HAP-1 (cell line): ENCODE measurements around the gene KRTDAP.
"Not testable (repeated sequence)": the region's sequence is repeated elsewhere in the genome, so short reads cannot be mapped to it uniquely, and the experiment has no call there.

Source experiments
- DNase-seq, 2 experiments: peaks; one replicate each; pipeline ENCODE4 v3.0.0-alpha.2; 2016 to 2020; ENCODE audit warnings: low spot score in 2 of 2
- H3K27me3 ChIP-seq: fragments of 250-450 bp; sonication (Bioruptor Pico); 2 replicates; pipeline ENCODE4 v1.5.1; 2020; ENCODE audit warnings: low read depth, mild to moderate bottlenecking, moderate library complexity
- H3K36me3 ChIP-seq: fragments of 250-450 bp; sonication (Bioruptor Pico); replicated peaks from 2 replicates; pipeline ENCODE4 v1.5.1; 2020; ENCODE audit warnings: mild to moderate bottlenecking
- H3K4me1 ChIP-seq: fragments of 250-450 bp; sonication (Bioruptor Pico); 2 replicates; pipeline ENCODE4 v1.5.1; 2020; ENCODE audit warnings: mild to moderate bottlenecking
- H3K4me3 ChIP-seq: fragments of 250-450 bp; sonication (Bioruptor Pico); 2 replicates; pipeline ENCODE4 v1.5.1; 2020; ENCODE audit warnings: mild to moderate bottlenecking, moderate library complexity
- H3K9me3 ChIP-seq: fragments of 250-450 bp; sonication (Bioruptor Pico); 2 replicates; pipeline ENCODE4 v1.5.1; 2020; ENCODE audit warnings: mild to moderate bottlenecking, moderate library complexity
- in situ Hi-C: fragments of 300-500 bp; cut with MboI; formaldehyde crosslinking; loops from 3 replicates; pipeline ENCODE4 v1.14.3; 2020; ENCODE audit warnings: low sequenced_read_pairs, inconsistent platforms, mixed read lengths

The KRTDAP gene

DNA sequence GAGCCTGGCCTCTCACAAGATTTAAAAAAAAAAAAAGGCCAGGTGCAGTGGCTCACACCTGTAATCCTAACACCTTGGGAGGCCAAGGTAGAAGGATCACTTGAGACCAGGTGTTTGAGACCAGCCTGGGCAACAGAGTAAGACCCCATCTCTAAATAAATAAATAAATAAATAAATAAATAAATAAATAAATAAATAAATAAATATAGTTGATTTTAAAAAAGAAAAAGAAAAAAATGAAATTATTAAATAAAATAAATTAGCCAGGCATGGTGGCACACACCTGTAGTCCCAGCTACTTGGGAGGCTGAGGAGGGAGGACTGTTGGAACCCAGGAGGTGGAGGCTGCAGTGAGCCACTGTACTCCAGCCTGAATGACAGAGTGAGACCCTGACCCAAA lies 28.5 kb downstream of the KRTDAP start:
- DNase-seq, H3K36me3 ChIP-seq, H3K9me3 ChIP-seq, H3K4me1 ChIP-seq, in situ Hi-C loops, H3K4me3 ChIP-seq: not testable (repeated sequence)
- peaks cover 20% of the 10 kb centered on the region for H3K27me3 ChIP-seq

DNA sequence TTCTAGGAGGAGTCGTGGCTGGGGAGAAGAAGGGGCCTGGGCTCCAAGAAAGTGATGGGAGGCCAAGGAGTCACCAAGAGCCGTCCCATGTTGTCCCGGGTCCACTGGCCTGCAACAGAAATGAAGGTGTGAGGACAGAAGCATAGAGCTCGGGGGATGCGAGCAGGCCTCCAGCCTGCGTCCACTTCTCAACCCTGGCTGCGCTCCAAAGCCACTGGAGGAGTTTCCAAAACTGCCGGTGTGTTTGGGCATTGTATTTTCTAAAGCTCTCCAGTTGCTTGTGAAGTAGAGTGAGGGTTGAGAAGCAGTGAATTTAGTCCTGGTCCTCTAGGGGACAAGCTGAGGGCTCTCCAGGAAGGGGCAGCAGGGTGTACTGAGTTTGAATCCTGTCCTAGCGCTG lies 29.2 kb downstream of the KRTDAP start:
- no peak for DNase-seq
- in situ Hi-C loops = no loop called here
- H3K4me1 ChIP-seq = no peaks in the 10 kb centered on the region
- H3K9me3 ChIP-seq = no peaks in the 10 kb centered on the region
- no peaks in the 10 kb centered on the region for H3K36me3 ChIP-seq
- H3K27me3 ChIP-seq = peaks cover 15% of the 10 kb centered on the region
- no peak overlapping the region for H3K4me3 ChIP-seq

DNA sequence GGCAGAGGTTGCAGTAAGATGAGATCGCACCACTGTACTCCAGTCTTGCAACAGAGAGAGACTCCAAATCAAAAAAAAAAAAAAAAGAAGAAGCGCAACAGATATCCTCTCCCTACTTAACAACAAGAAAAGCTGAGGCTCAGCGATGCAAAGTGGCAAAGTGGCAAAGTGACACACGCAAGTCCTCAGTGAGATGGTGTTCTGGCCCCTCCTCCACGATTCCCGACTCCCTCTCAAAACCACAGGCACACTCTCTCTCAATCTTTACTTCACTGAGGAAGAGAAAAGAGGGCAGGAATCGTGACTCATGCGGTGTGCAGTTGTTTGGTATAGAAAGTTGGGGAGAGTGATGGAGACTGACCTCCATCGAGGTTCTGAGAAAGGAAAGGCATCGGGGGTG lies 29.7 kb downstream of the KRTDAP start:
- Histone ChIP-seq H3K36me3 (no peaks in the 10 kb centered on the region), H3K9me3 (no peaks in the 10 kb centered on the region), H3K4me3 (no peak overlapping the region), H3K27me3 (peaks cover 15% of the 10 kb centered on the region), H3K4me1 (no peaks in the 10 kb centered on the region)
- in situ Hi-C loops = no loop called here
- DNase-seq = no peak

DNA sequence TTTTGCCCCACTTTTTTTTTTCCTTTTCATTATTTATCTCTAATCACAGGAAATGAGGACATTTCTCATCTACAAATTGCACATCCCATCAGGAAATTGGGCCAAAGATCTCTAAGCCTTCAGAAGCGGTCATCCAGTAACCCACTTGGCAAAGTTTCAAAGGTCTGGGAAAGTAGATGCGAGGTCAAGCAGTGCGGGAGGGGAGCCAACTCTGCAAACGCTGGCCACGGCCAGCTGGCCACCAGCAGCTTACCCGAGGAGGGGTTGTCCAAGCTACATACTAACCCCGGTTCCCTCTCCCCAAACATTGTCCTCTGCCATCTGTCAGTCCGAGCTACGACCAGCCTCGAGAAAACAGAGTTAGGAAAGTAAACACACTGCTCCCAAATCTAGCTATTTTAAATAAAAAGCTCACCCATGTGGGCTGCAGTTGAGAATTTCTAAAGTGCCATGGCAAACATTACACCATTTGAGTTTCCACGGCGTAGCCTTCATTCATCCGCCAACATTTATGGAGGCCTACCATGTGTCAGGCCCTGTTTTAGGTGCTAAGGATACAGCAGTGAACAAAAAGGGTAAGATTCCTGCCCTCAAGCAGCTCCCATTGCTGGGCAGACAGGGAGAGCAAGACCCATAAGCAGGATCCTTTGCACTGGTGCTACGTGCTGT lies 30.7 kb downstream of the KRTDAP start:
- Histone ChIP-seq H3K9me3 (no peaks in the 10 kb centered on the region), H3K4me1 (no peaks in the 10 kb centered on the region), H3K27me3 (peaks cover 10% of the 10 kb centered on the region), H3K36me3 (no peaks in the 10 kb centered on the region), H3K4me3 (no peak overlapping the region)
- in situ Hi-C loops = no loop called here
- no peak for DNase-seq

DNA sequence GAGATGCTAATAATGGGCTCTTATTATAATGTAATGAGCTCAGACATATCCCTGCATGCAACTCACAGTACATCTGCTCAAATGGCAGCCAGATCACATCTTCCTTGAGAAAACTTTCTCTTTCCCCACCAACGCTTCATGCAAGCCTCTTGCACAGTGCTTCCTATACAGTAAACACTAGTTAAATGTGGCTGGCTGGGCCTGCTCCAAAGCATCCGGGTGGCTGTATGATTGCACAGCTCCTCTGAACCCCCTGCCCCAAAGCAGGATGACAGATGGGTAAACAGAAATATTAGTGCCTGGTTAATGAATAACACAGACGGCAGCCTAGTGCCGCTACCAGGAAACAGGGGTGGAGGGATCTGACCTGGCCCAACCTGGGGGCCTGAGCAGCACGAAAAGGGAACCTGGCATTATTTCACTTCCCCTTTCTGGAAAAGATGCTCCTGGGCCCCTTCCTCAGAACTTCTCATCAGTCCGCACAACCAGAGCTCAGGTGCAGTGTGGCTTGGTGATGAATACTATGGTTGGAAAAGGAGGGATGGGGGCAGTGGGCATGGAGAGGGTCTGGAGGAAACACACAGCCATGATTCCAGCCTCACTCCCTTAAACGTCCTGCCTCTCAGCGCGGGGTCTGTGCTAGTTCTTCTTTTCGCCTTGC lies 31.4 kb downstream of the KRTDAP start:
- in situ Hi-C loops = no loop called here
- Histone ChIP-seq H3K9me3 (no peaks in the 10 kb centered on the region), H3K4me1 (no peaks in the 10 kb centered on the region), H3K4me3 (no peak overlapping the region), H3K36me3 (no peaks in the 10 kb centered on the region), H3K27me3 (peaks cover 9% of the 10 kb centered on the region; the same call in 1 of the 2 replicates)
- DNase-seq = no peak

DNA sequence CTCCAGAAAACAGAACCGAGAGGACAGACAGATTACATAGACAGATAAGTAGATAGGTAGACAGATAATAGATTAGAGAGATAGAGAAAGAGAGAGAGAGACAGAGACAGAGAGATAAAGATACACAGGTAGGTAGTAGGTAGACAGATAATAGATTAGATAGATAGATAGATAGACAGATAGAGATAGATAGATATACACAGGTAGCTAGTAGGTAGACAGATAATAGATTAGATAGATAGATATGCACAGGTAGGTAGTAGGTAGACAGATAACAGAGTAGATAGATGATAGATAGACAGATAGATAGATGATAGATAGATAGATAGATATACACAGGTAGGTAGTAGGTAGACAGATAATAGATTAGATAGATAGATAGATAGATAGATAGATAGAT lies 32.1 kb downstream of the KRTDAP start:
- no peaks in the 10 kb centered on the region for H3K9me3 ChIP-seq
- H3K4me1 ChIP-seq = no peaks in the 10 kb centered on the region
- in situ Hi-C loops = no loop called here
- H3K4me3 ChIP-seq = no peak overlapping the region
- no peaks in the 10 kb centered on the region for H3K36me3 ChIP-seq
- DNase-seq = no peak
- H3K27me3 ChIP-seq = 0 out of 2 replicates have a peak, but pooled peaks cover 7% of the 10 kb centered on the region

DNA sequence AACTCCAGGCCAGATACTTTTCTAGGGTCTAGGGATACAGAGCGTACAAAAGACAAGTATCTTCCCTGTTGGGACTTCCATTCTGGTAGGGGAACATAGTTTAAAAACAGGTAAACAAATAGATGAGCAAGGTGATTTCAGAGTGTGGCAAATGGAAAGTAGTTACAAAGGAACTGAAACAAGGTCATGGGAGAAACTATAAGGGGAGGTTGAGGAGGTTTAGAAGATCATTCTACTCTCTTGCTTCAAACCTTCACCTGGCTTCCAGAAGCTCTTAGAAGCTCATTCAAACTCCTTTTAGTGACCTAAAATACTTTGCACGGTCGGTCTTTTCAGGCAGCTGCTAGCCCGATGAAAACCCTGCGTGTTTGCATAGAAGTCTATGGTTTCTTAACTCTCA lies 33.1 kb downstream of the KRTDAP start:
- DNase-seq = no peak
- H3K9me3 ChIP-seq = no peaks in the 10 kb centered on the region
- H3K27me3 ChIP-seq = 0 out of 2 replicates have a peak, but pooled peaks cover 4% of the 10 kb centered on the region
- H3K36me3 ChIP-seq = no peaks in the 10 kb centered on the region
- no peaks in the 10 kb centered on the region for H3K4me1 ChIP-seq
- in situ Hi-C loops = no loop called here
- no peak overlapping the region for H3K4me3 ChIP-seq

DNA sequence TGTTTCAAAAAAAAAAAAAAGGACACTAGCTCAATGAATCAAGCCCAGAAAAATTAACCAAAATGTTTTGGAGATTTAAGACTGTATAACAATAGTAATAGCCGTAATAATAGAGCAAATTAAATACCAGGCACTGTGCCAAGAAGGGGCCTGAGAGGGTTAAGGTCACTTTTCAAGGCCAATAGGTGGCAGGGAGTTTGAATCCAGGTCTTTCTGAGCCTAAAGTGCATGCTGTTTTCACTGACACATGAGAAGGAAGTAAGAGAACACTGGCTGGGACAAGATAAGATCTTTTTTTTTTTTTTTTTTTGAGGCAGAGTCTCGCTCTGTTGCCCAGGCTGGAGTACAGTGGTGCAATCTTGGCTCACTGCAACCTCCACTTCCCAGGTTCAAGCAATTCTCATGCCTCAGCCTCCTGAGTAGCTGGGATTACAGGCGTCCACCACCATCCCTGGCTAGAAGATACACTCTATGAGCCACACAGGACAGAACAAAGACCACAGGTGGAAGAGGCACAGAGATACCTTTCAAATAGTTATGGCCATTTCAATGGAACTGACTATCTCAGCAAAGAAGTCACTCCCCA lies 34.6 kb downstream of the KRTDAP start:
- no peaks in the 10 kb centered on the region for H3K4me1 ChIP-seq
- in situ Hi-C loops = no loop called here

DNA sequence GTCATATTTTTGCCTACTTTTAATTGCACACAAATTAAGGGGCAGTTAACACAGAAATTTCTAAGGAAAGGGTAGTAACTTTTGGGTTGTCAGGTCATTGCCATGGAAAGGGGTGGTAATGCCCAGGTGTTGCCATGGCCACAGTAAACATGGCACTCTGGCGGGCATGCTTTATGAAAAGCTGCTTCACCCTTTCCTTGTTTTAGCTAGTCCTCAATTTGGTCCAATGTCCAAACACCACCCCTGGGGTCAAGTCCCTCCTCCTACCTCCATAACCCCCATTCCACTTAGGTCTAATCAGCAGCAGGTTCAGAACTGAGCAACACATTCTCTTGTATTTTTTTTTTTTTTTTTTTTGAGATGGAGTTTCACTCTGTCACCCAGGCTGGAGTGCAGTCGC lies 35.6 kb downstream of the KRTDAP start:
- no peaks in the 10 kb centered on the region for H3K4me1 ChIP-seq
- in situ Hi-C loops = no loop called here

More for the DNA sequence above, 34.6 kb downstream of the KRTDAP start:
- Histone ChIP-seq H3K9me3 (no peaks in the 10 kb centered on the region), H3K27me3 (peaks cover 11% of the 10 kb centered on the region; the same call in 1 of the 2 replicates), H3K4me3 (no peak overlapping the region), H3K36me3 (no peaks in the 10 kb centered on the region)
- no peak for DNase-seq

DNA sequence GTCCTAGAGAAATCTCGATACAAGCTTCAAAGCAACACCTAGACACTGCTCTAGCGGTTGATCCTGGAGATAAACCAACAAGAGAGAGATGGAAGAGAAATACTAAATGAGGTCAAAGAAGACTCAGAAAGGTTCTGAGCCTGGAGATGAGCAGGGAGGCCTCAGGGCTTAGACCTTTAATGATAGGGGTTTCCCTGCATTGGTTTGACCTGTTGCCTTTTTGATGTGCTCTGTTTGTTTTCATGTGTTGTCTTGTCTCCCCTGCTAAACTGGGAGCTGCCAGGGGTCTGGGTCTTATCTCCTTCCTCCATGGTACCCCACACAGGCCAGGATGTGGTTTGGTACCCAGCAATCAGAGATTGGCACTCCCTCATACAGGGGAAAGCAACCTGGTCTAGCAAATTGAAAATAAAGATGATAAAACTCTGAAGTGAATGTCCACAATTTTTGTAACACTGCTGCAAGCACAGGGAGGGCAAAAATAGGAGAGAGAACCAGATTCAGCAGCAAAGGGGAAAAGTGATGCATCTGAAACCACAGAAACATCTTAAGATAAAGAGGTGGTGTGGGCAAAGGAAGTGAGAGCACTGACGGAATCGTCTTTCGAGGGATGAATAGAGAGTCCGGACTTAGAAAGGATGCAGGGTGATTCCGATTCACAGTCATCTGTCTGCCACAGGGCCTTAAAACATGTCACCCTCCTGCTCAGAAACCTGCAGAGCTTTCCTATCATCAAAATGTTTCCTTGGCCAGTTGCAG lies 38.7 kb downstream of the KRTDAP start:
- peaks cover 27% of the 10 kb centered on the region for H3K27me3 ChIP-seq
- no peaks in the 10 kb centered on the region for H3K9me3 ChIP-seq
- no peaks in the 10 kb centered on the region for H3K4me1 ChIP-seq
- DNase-seq = no peak
- H3K4me3 ChIP-seq = no peak overlapping the region
- H3K36me3 ChIP-seq = no peaks in the 10 kb centered on the region
- in situ Hi-C loops = no loop called here

More for the DNA sequence above, 35.6 kb downstream of the KRTDAP start:
- DNase-seq = no peak
- H3K27me3 ChIP-seq = peaks cover 18% of the 10 kb centered on the region
- no peak overlapping the region for H3K4me3 ChIP-seq
- no peaks in the 10 kb centered on the region for H3K9me3 ChIP-seq
- H3K36me3 ChIP-seq = no peaks in the 10 kb centered on the region

DNA sequence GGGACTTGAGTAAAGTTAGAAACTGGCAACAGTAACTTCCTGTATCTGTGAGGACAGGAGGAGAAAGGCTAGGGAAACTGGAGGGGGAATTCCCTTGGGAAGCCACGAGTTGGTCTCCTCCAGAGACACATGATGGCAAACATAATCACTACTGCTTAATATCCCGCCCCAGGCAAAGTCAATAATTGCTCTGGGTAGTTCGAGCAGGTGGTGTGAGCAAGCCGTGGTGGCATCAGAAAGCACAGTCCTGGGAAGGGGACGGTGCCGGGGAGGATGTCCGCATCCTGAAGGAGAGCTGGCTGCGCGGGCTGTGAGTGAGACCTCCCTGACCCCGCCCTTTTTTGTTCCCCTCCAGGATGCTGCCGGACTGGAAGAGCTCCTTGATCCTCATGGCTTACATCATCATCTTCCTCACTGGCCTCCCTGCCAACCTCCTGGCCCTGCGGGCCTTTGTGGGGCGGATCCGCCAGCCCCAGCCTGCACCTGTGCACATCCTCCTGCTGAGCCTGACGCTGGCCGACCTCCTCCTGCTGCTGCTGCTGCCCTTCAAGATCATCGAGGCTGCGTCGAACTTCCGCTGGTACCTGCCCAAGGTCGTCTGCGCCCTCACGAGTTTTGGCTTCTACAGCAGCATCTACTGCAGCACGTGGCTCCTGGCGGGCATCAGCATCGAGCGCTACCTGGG lies 40.8 kb downstream of the KRTDAP start:
- Histone ChIP-seq H3K4me3 (no peak overlapping the region), H3K27me3 (peaks cover 27% of the 10 kb centered on the region), H3K4me1 (no peaks in the 10 kb centered on the region), H3K9me3 (no peaks in the 10 kb centered on the region), H3K36me3 (no peaks in the 10 kb centered on the region)
- DNase-seq = no peak
- in situ Hi-C loops = no loop called here

DNA sequence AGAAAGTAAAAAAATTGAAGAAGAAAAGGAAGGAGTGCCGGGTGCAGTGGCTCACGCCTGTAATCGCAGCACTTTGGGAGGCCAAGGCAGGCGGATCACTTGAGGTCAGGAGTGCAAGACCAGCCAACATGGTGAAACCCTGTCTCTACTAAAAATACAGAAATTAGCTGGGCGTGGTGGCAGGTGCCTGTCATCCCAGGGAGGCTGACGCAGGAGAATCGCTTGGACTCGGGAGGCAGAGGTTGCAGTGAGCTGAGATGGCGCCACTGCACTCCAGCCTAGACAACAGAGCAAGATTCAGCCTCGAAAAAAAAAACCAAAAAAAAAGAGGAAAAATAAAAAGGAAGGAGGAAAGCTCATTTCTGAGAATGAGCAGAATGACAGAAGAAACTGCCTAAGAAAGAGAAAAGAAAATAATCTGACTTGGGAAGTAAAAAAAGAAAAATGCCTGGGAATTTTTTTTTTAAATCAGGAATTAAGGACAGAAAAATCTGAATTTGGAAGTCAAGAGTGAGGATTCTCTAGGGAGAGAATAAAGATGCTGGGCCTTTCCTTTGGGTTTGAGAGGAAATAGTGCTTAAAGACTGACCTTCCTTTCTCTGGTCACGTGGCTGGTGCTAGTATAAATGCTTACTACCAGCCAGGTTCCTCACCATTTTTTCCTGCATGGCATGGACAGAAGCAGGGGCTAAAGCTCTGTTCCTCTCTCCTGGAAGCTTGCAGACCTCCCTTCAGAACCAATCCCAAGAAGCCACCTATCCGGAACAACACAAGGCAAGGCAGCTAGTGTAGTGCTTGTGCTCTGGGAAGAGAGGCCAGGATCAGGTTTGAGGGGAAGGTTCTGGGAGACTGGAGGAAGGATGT lies 42.4 kb downstream of the KRTDAP start, which contains the start of gene FFAR2:
Gene FFAR2 (plus strand): TSS at position 652 of the 864 bp plus-strand sequence. CDS start 1,458 bp downstream, outside the sequence.
- peaks cover 27% of the 10 kb centered on the region for H3K27me3 ChIP-seq
- H3K4me1 ChIP-seq = no peaks in the 10 kb centered on the region
- H3K4me3 ChIP-seq = no peak within 1 kb of the TSS
- in situ Hi-C loops = no loop called here
- no peak for DNase-seq
- H3K36me3 ChIP-seq = no peaks in the 10 kb centered on the region
- H3K9me3 ChIP-seq = no peaks in the 10 kb centered on the region
